ENCODE data around the gene PRRC2B.

GRCh38 chr9:131398204-131398603 is 4.3 kb downstream of the PRRC2B start:
- TF ChIP-seq, protein P1, sequence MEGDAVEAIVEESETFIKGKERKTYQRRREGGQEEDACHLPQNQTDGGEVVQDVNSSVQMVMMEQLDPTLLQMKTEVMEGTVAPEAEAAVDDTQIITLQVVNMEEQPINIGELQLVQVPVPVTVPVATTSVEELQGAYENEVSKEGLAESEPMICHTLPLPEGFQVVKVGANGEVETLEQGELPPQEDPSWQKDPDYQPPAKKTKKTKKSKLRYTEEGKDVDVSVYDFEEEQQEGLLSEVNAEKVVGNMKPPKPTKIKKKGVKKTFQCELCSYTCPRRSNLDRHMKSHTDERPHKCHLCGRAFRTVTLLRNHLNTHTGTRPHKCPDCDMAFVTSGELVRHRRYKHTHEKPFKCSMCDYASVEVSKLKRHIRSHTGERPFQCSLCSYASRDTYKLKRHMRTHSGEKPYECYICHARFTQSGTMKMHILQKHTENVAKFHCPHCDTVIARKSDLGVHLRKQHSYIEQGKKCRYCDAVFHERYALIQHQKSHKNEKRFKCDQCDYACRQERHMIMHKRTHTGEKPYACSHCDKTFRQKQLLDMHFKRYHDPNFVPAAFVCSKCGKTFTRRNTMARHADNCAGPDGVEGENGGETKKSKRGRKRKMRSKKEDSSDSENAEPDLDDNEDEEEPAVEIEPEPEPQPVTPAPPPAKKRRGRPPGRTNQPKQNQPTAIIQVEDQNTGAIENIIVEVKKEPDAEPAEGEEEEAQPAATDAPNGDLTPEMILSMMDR (IDR thresholded peaks at IDR 0.05), result no peak
- TF ChIP-seq POLR2A (IDR thresholded peaks at IDR 0.05) (peak; percentile 9), POLR2AphosphoS5 (IDR thresholded peaks at IDR 0.05) (peak; percentile 80)

Measured in prostate gland (tissue), 2 donors.